HL-60/S4 (cell line): ENCODE results near the gene FUCA1.
"Not testable (repeated sequence)": the region's sequence is repeated elsewhere in the genome, so short reads cannot be mapped to it uniquely, and the experiment has no call there.

ENCODE experiments used
- in situ Hi-C: fragments of 300-500 bp; cut with MboI; formaldehyde crosslinking; loops from 2 replicates; pipeline ENCODE4 v1.14.3; 2022; ENCODE audit warnings: low sequenced_read_pairs

FUCA1 gene

GRCh38 chr1:23845163-23845562 lies 22.9 kb downstream of the FUCA1 start:
- in situ Hi-C loops, result no loop called here

GRCh38 chr1:23843644-23844043 lies 24.4 kb downstream of the FUCA1 start:
- in situ Hi-C loops, result no loop called here

- in situ Hi-C loops, result no loop called here
Measured at GRCh38 chr1:23838401-23838866, 29.7 kb downstream of the FUCA1 start.

GRCh38 chr1:23837908-23838307 lies 30.2 kb downstream of the FUCA1 start:
- in situ Hi-C loops, result no loop called here

GRCh38 chr1:23836037-23836436 lies 32.1 kb downstream of the FUCA1 start:
- in situ Hi-C loops, result no loop called here

GRCh38 chr1:23834156-23834555 lies 33.9 kb downstream of the FUCA1 start:
- in situ Hi-C loops, result not testable (repeated sequence)

- in situ Hi-C loops, result no loop called here
Measured at GRCh38 chr1:23827717-23828116, 40.4 kb downstream of the FUCA1 start.

- in situ Hi-C loops, result not testable (repeated sequence)
Measured at GRCh38 chr1:23826590-23826989, 41.5 kb downstream of the FUCA1 start.

- in situ Hi-C loops, result no loop called here
Measured at GRCh38 chr1:23825762-23826522, 42.1 kb downstream of the FUCA1 start.

GRCh38 chr1:23825076-23825761 lies 42.9 kb downstream of the FUCA1 start, which contains the start of gene HMGCL:
HMGCL (minus strand) TSS chr1:23825429; CDS start chr1:23825415, 14 bp downstream.
- in situ Hi-C loops, result no loop called here

GRCh38 chr1:23824711-23825075 lies 43.4 kb downstream of the FUCA1 start:
- in situ Hi-C loops, result no loop called here

GRCh38 chr1:23823767-23824166 lies 44.3 kb downstream of the FUCA1 start:
- in situ Hi-C loops, result no loop called here

- in situ Hi-C loops, result no loop called here
Measured at GRCh38 chr1:23817633-23818032, 50.5 kb downstream of the FUCA1 start.

GRCh38 chr1:23816906-23817305 lies 51.2 kb downstream of the FUCA1 start:
- in situ Hi-C loops, result no loop called here

GRCh38 chr1:23816361-23816760 lies 51.7 kb downstream of the FUCA1 start:
- in situ Hi-C loops, result no loop called here

- in situ Hi-C loops, result no loop called here
Measured at GRCh38 chr1:23814016-23814415, 54.1 kb downstream of the FUCA1 start.

- in situ Hi-C loops, result no loop called here
Measured at GRCh38 chr1:23810818-23811540, 57.1 kb downstream of the FUCA1 start.

GRCh38 chr1:23809751-23810171 lies 58.3 kb downstream of the FUCA1 start:
- in situ Hi-C loops, result loop anchor here (5.0 kb wide), 1 partner anchor 108 kb away; no protein-coding TSS in a partner anchor

- in situ Hi-C loops, result loop anchor here (5.0 kb wide), 1 partner anchor 110 kb away; no protein-coding TSS in a partner anchor
Measured at GRCh38 chr1:23807453-23807852, 60.6 kb downstream of the FUCA1 start.

GRCh38 chr1:23806280-23806679 lies 61.8 kb downstream of the FUCA1 start:
- in situ Hi-C loops, result loop anchor here (5.0 kb wide), 1 partner anchor 111 kb away; no protein-coding TSS in a partner anchor

GRCh38 chr1:23805025-23805424 lies 63.1 kb downstream of the FUCA1 start:
- in situ Hi-C loops, result loop anchor here (5.0 kb wide), 1 partner anchor 112 kb away; no protein-coding TSS in a partner anchor
